HEK293T (cell line): Measurements from ENCODE around the gene ENTREP1.

ENCODE experiments used
- ARNT ChIP-seq: fragments of 450-650 bp; IDR thresholded peaks from 2 replicates; pipeline ENCODE4 v1.6.1; 2017; ENCODE audit warnings: mild to moderate bottlenecking
- BHLHE40 ChIP-seq: fragments of 450-650 bp; IDR thresholded peaks from 2 replicates; pipeline ENCODE4 v1.6.1; 2016; ENCODE audit warnings: mild to moderate bottlenecking, moderate library complexity, borderline replicate concordance
- ELF4 ChIP-seq: fragments of 450-650 bp; IDR thresholded peaks from 2 replicates; pipeline ENCODE4 v1.6.1; 2017; ENCODE audit warnings: antibody characterized with exemption
- FOXA1 ChIP-seq: fragments of 450-650 bp; IDR thresholded peaks from 2 replicates; pipeline ENCODE4 v1.6.1; 2016; ENCODE audit warnings: mild to moderate bottlenecking
- FOXM1 ChIP-seq: fragments of 450-650 bp; IDR thresholded peaks from 2 replicates; pipeline ENCODE4 v1.6.1; 2017; ENCODE audit warnings: mild to moderate bottlenecking, borderline replicate concordance
- HDGF ChIP-seq: fragments of 450-650 bp; IDR thresholded peaks from 2 replicates; pipeline ENCODE4 v1.6.1; 2017; ENCODE audit warnings: antibody characterized with exemption, borderline replicate concordance
- L3MBTL2 ChIP-seq: fragments of 450-650 bp; conservative IDR thresholded peaks from 2 replicates; pipeline ENCODE4 v1.6.1; 2016; ENCODE audit warnings: mild to moderate bottlenecking
- LEF1 ChIP-seq: fragments of 450-650 bp; IDR thresholded peaks from 2 replicates; pipeline ENCODE4 v1.6.1; 2017; ENCODE audit warnings: mild to moderate bottlenecking, borderline replicate concordance
- PKNOX1 ChIP-seq: fragments of 450-650 bp; IDR thresholded peaks from 2 replicates; pipeline ENCODE4 v1.6.1; 2016
- SP1 ChIP-seq: fragments of 450-650 bp; IDR thresholded peaks from 2 replicates; pipeline ENCODE4 v1.6.1; 2017
- SUZ12 ChIP-seq: fragments of 450-650 bp; IDR thresholded peaks from 2 replicates; pipeline ENCODE4 v1.6.1; 2016; ENCODE audit warnings: mild to moderate bottlenecking
- TARDBP ChIP-seq: fragments of 450-650 bp; IDR thresholded peaks from 2 replicates; pipeline ENCODE4 v1.6.1; 2016

GRCh38 chr9:69308206-69308931 is 16.6 kb upstream of the ENTREP1 start:
- no peak for TF ChIP-seq SP1
- no peak for TF ChIP-seq BHLHE40
- no peak for TF ChIP-seq SUZ12
- TF ChIP-seq PKNOX1 = no peak
- no peak for TF ChIP-seq TARDBP
- TF ChIP-seq HDGF = no peak
- no peak for TF ChIP-seq LEF1
- TF ChIP-seq FOXA1 = no peak
- TF ChIP-seq ARNT = no peak
- no peak for TF ChIP-seq L3MBTL2
- no peak for TF ChIP-seq FOXM1
- no peak for TF ChIP-seq ELF4
